ENCODE data around the gene EMB.
"Not testable (repeated sequence)": the region's sequence is repeated elsewhere in the genome, so short reads cannot be mapped to it uniquely, and the experiment has no call there.

Gene EMB

GRCh38 chr5:50441493-50441955 is 436 bp upstream of the EMB start:
- Mint-ChIP-seq H3K27ac (peak overlapping the region; percentile 94), H3K4me1 (ENCODE audit: low read depth) (peaks cover 72% of the 10 kb centered on the region), H3K27me3 (no peaks in the 10 kb centered on the region), H3K4me3 (peak overlapping the region; percentile 90), H3K9me3 (ENCODE audit: low read depth) (peaks cover 3% of the 10 kb centered on the region), H3K36me3 (no peaks in the 10 kb centered on the region)

GRCh38 chr5:50439221-50439620 is 1.9 kb downstream of the EMB start:
- H3K27me3 Mint-ChIP-seq: no peaks in the 10 kb centered on the region
- H3K4me1 Mint-ChIP-seq (ENCODE audit: low read depth): peaks cover 74% of the 10 kb centered on the region
- H3K36me3 Mint-ChIP-seq: no peaks in the 10 kb centered on the region
- H3K4me3 Mint-ChIP-seq: peak overlapping the region; percentile 90
- no peak overlapping the region for H3K27ac Mint-ChIP-seq
- no peaks in the 10 kb centered on the region for H3K9me3 Mint-ChIP-seq (ENCODE audit: low read depth)

GRCh38 chr5:50438060-50438459 is 3.0 kb downstream of the EMB start:
- H3K9me3 Mint-ChIP-seq (ENCODE audit: low read depth); H3K27me3 Mint-ChIP-seq: not testable (repeated sequence)

GRCh38 chr5:50435168-50435567 is 5.9 kb downstream of the EMB start:
- peak overlapping the region; percentile 62 for H3K4me3 Mint-ChIP-seq
- no peaks in the 10 kb centered on the region for H3K27me3 Mint-ChIP-seq
- H3K36me3 Mint-ChIP-seq: no peaks in the 10 kb centered on the region
- H3K9me3 Mint-ChIP-seq (ENCODE audit: low read depth): no peaks in the 10 kb centered on the region
- peaks cover 83% of the 10 kb centered on the region for H3K4me1 Mint-ChIP-seq (ENCODE audit: low read depth)
- peak overlapping the region; percentile 80 for H3K27ac Mint-ChIP-seq

More at GRCh38 chr5:50438060-50438459, 3.0 kb downstream of the EMB start:
- Mint-ChIP-seq H3K4me1 (ENCODE audit: low read depth) (peaks cover 78% of the 10 kb centered on the region), H3K27ac (peak overlapping the region; percentile 16), H3K4me3 (peak overlapping the region; percentile 36)
- not testable (repeated sequence) for H3K36me3 Mint-ChIP-seq

- peak overlapping the region; percentile 4 for H3K4me3 Mint-ChIP-seq
- not testable (repeated sequence) for H3K36me3 Mint-ChIP-seq; H3K9me3 Mint-ChIP-seq (ENCODE audit: low read depth); H3K27me3 Mint-ChIP-seq
- peak overlapping the region; percentile 93 for H3K27ac Mint-ChIP-seq
- peaks cover 81% of the 10 kb centered on the region for H3K4me1 Mint-ChIP-seq (ENCODE audit: low read depth)
These were observed 9.8 kb downstream of the EMB start for GRCh38 chr5:50431133-50431904.

- Mint-ChIP-seq H3K27ac (peak overlapping the region; percentile 81), H3K4me1 (ENCODE audit: low read depth) (peaks cover 65% of the 10 kb centered on the region), H3K36me3 (peaks cover 30% of the 10 kb centered on the region)
- H3K9me3 Mint-ChIP-seq (ENCODE audit: low read depth); H3K4me3 Mint-ChIP-seq; H3K27me3 Mint-ChIP-seq: not testable (repeated sequence)
These were observed 17.8 kb downstream of the EMB start for GRCh38 chr5:50423100-50423799.

GRCh38 chr5:50421184-50421950 is 19.7 kb downstream of the EMB start:
- peaks cover 26% of the 10 kb centered on the region for H3K36me3 Mint-ChIP-seq
- H3K9me3 Mint-ChIP-seq (ENCODE audit: low read depth); H3K27me3 Mint-ChIP-seq; H3K4me3 Mint-ChIP-seq: not testable (repeated sequence)
- H3K27ac Mint-ChIP-seq: peak overlapping the region; percentile 34
- peaks cover 70% of the 10 kb centered on the region for H3K4me1 Mint-ChIP-seq (ENCODE audit: low read depth)

- H3K4me3 Mint-ChIP-seq: no peak overlapping the region
- H3K27ac Mint-ChIP-seq: peak overlapping the region; percentile 24
- H3K36me3 Mint-ChIP-seq: peaks cover 26% of the 10 kb centered on the region
- peaks cover 76% of the 10 kb centered on the region for H3K4me1 Mint-ChIP-seq (ENCODE audit: low read depth)
- H3K27me3 Mint-ChIP-seq: no peaks in the 10 kb centered on the region
- H3K9me3 Mint-ChIP-seq (ENCODE audit: low read depth): no peaks in the 10 kb centered on the region
These were observed 20.6 kb downstream of the EMB start for GRCh38 chr5:50420343-50420935.

GRCh38 chr5:50419656-50420055 is 21.4 kb downstream of the EMB start:
- H3K27me3 Mint-ChIP-seq; H3K9me3 Mint-ChIP-seq (ENCODE audit: low read depth); H3K4me3 Mint-ChIP-seq: not testable (repeated sequence)
- Mint-ChIP-seq H3K27ac (peak overlapping the region; percentile 3), H3K36me3 (peaks cover 20% of the 10 kb centered on the region), H3K4me1 (ENCODE audit: low read depth) (peaks cover 77% of the 10 kb centered on the region)

- Mint-ChIP-seq H3K27ac (peak overlapping the region; percentile 76), H3K4me3 (peak overlapping the region; percentile 23), H3K4me1 (ENCODE audit: low read depth) (peaks cover 80% of the 10 kb centered on the region), H3K36me3 (peaks cover 16% of the 10 kb centered on the region)
- not testable (repeated sequence) for H3K27me3 Mint-ChIP-seq; H3K9me3 Mint-ChIP-seq (ENCODE audit: low read depth)
These were observed 24.5 kb downstream of the EMB start for GRCh38 chr5:50416637-50417036.

GRCh38 chr5:50415912-50416311 is 25.2 kb downstream of the EMB start:
- H3K27ac Mint-ChIP-seq: peak overlapping the region; percentile 50
- H3K9me3 Mint-ChIP-seq (ENCODE audit: low read depth): no peaks in the 10 kb centered on the region
- peaks cover 16% of the 10 kb centered on the region for H3K36me3 Mint-ChIP-seq
- peaks cover 85% of the 10 kb centered on the region for H3K4me1 Mint-ChIP-seq (ENCODE audit: low read depth)
- peak overlapping the region; percentile 23 for H3K4me3 Mint-ChIP-seq
- no peaks in the 10 kb centered on the region for H3K27me3 Mint-ChIP-seq

- H3K27me3 Mint-ChIP-seq: not testable (repeated sequence)
These were observed 30.2 kb downstream of the EMB start for GRCh38 chr5:50410932-50411331.

GRCh38 chr5:50406877-50407276 is 34.2 kb downstream of the EMB start:
- peaks cover 50% of the 10 kb centered on the region for H3K4me1 Mint-ChIP-seq (ENCODE audit: low read depth)
- no peaks in the 10 kb centered on the region for H3K27me3 Mint-ChIP-seq
- peaks cover 25% of the 10 kb centered on the region for H3K36me3 Mint-ChIP-seq
- H3K9me3 Mint-ChIP-seq (ENCODE audit: low read depth): no peaks in the 10 kb centered on the region
- H3K27ac Mint-ChIP-seq: no peak overlapping the region
- no peak overlapping the region for H3K4me3 Mint-ChIP-seq

More at GRCh38 chr5:50410932-50411331, 30.2 kb downstream of the EMB start:
- Mint-ChIP-seq H3K4me1 (ENCODE audit: low read depth) (peaks cover 72% of the 10 kb centered on the region), H3K36me3 (peaks cover 23% of the 10 kb centered on the region)
- H3K27ac Mint-ChIP-seq; H3K9me3 Mint-ChIP-seq (ENCODE audit: low read depth); H3K4me3 Mint-ChIP-seq: not testable (repeated sequence)

GRCh38 chr5:50401336-50401735 is 39.8 kb downstream of the EMB start:
- no peak overlapping the region for H3K27ac Mint-ChIP-seq
- H3K4me3 Mint-ChIP-seq: no peak overlapping the region
- H3K9me3 Mint-ChIP-seq (ENCODE audit: low read depth): no peaks in the 10 kb centered on the region
- peaks cover 35% of the 10 kb centered on the region for H3K4me1 Mint-ChIP-seq (ENCODE audit: low read depth)
- peaks cover 22% of the 10 kb centered on the region for H3K36me3 Mint-ChIP-seq
- no peaks in the 10 kb centered on the region for H3K27me3 Mint-ChIP-seq

Measured in activated naive CD8-positive, alpha-beta T cell (primary cell).